Measurements from ENCODE around the gene DDAH2.

DDAH2 gene

GRCh38 chr6:31758281-31758680 lies 29.2 kb upstream of the DDAH2 start:
- no peak for DNase-seq

- no peak for DNase-seq
Observed at GRCh38 chr6:31752739-31753319, 23.7 kb upstream of the DDAH2 start.

DNA sequence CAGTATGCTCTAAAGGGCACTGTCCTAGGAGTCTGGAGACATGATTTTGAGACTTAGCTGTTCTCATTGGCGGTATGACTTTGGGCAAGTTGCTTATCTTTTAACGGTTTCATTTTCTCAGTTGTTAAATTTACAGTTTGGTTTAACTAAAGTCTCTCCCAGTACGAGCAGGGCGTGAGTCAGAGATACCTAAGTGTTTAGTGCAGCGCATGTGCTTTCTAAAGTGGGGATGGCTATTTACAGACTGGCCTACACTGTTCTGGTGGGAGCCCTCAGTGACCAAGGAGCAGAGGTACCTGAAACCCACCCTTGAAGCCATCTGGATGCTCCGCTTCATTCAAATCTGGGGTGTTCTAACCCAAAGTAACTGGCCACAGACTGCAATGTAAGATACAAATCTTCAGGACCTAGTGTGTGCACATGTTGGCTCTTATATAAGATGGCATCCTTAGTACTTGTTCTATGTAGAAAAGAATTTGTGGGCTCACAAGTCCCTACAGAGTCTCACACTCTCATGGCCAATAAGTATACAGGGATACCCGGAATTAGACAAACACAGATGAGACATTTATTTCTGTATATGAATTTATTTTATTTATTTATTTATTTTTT lies 21.4 kb upstream of the DDAH2 start:
- no peak for DNase-seq

- no peak for DNase-seq
Observed at GRCh38 chr6:31749301-31750036, 20.4 kb upstream of the DDAH2 start.

DNA sequence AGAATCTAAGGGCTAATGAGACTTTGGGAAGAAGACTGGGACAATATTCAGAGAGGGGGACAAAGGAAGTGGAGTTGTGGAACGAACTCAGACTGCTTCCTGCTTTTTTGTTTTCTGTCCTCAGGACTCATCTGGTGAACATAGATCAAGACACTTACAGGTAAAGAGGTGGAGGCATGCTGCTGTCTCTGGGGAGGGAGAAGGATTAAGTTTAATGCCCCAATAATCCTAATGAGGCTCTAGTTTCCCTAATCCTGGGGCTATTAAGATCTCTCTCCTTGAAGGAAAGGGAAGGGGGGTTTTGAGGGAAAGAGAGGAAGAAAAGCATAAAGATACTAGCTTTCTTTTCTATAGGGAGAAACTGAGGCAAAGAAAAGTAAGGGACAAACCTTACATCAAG lies 15.3 kb upstream of the DDAH2 start:
- DNase-seq = no peak

DNA sequence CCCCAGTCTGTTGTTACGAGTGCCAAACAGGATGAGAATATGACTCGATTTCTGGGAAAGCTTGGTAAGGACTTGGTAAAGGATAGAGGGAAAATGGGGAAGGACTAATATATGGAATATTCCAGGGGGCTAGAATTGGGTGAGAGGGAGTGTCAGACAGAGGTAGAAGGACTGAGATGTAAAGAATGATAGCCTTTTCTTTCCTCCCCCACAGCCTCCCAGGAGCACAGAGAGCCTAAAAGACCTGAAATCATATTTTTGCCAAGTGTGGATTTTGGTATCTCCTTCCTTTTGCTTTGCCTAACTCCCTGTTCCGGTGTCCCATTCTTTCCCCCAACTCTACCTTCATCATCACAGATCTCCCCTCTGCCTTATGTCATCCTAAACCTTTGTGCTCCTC lies 13.8 kb upstream of the DDAH2 start:
- DNase-seq = no peak

- DNase-seq = no peak
Observed at GRCh38 chr6:31741815-31742214, 12.7 kb upstream of the DDAH2 start.

DNA sequence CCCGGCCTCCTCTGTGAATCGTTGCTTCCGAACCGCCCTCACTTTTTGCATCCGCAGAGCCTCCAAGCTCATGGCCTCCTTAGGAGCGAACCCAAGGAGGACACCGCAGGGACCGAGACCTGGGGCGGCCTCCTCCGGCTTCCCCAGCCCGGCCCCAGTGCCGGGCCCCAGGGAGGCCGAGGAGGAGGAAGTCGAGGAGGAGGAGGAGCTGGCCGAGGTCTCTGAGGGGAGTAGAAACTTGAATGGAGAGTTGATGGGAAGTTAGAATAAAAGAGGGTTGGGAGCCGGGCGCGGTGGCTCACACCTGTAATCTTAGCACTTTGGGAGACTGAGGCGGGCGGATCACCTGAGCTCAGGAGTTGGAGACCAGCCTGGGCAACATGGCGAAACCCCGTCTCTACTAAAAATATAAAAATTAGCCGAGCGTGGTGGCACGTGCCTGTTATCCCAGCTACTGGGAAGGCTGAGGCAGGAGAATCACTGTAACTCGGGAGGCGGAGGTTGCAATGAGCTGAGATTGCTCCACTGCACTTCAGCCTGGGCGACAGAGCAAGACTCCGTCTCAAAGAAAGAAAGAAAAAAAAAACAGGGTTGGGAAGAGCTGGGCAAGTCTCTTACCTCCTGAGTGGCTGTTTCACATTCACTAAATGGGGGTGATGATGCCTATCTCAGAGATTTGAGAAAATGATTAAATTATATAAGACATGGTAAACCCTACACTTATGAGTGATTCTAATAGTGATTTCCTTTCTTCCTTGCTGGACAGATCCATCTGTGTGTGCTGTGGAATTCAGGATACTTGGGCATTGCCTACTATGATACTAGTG lies 11.5 kb upstream of the DDAH2 start:
- no peak for DNase-seq

DNA sequence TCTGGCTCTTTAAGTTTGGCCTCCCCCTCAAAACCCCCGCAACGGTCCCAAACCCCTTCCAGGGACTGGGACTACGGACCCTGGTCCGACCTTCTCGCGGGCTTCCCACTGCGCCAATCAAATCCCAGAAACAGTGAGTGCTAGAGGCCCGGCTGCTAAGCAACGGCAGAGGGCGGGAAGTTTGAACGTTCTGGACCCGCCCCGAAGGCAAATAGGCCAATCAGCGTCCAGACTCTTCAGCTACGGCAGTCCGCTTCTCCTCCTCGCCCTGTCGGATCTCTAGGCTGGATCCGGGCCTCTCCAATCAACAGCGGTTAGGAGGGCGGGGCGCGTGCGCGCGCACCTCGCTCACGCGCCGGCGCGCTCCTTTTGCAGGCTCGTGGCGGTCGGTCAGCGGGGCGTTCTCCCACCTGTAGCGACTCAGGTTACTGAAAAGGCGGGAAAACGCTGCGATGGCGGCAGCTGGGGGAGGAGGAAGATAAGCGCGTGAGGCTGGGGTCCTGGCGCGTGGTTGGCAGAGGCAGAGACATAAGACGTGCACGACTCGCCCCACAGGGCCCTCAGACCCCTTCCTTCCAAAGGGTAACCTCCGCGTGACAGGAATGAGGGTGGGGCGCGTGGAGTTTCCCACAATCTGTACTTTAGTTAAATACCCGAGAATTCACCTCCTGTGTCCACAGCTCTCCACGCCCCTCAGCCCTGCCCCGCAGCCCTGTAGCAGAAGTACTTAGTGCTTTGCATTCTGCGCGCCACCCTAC lies 10.7 kb upstream of the DDAH2 start, which contains the start of gene MSH5:
Gene MSH5 (plus strand): TSS at position 367 of the 758 bp plus-strand sequence. CDS start 462 bp downstream, outside the sequence.
- peak; percentile 95 for DNase-seq

GRCh38 chr6:31737991-31738979 lies 9.2 kb upstream of the DDAH2 start:
- peak; percentile 43 for DNase-seq

DNA sequence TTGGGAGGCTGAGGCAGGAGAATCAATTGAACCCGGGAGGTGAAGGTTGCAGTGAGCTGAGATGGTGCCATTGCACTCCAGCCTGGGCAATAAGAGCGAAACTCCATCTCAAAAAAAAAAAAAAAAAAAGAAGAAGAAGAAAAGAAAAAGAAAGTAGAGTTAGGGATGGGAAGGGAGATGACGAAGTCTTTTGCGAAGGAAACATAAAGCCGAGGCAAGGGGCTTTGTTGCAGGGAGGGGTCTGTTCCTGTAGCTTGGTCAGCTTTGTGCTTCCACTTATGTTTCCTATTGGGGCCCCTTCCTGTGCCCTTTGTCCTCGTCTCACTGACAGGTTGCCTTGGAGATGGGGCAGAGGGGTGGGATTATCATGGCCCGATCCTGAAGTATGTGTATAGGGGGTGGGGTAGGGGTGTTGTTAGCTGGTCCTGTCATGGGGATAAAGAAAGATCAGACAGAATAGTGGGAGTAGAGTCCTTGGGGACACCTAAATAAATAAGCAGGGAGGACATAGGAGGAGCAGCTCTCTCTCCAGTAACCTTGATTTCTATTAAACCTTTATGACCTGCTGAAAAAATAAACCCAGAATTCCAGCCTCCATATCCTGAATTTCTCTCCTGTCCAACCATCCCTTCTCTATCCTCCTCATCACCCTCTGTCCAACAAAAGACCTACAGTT lies 8.4 kb upstream of the DDAH2 start:
- no peak for DNase-seq

- DNase-seq = no peak
Observed at GRCh38 chr6:31736768-31737314, 7.7 kb upstream of the DDAH2 start.

DNA sequence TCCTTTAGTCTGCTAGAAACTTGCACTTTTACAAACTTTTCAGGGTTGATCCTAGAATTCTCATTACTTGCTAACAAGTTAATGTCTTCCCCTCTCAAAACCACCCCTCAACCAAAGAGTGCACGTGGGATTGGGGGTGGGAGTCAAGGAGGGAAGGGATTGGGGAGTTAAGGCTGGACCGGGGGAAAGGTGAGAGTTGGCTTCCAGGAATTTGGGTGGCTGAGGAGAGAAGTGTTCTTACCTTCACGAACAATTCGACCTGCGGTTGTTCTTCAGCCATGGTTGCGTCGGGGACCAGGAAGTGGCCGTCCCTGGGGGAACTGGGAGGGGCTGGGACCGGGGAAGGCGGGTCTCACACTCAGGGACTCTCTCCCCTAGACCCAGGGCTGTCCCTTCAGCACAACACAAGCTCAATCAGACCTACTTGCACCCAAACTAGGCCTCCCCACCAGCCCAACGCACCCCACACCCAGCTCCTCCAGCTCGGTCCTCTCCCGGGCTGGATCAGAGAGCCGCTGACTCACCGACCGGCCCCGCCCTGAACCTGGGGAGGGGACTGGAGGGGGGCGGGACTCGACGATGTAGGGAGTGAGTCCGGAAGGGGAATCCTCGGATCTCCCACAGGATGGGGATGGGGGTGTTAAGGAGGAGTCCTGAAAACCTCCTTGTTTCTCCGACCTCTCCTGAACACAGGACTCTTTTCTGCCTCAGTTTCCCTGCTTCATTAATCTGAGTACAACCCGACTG lies 7.1 kb upstream of the DDAH2 start, which contains the start of gene CLIC1:
Gene CLIC1 (minus strand): TSS at position 510 of the 747 bp plus-strand sequence. CDS start 230 bp downstream, at position 280.
- peak; percentile 79 for DNase-seq

- DNase-seq = peak; percentile 37
Observed at GRCh38 chr6:31734821-31735406, 5.8 kb upstream of the DDAH2 start.

- DNase-seq = no peak
Observed at GRCh38 chr6:31734247-31734820, 5.2 kb upstream of the DDAH2 start.

GRCh38 chr6:31733734-31734133 lies 4.6 kb upstream of the DDAH2 start:
- no peak for DNase-seq

GRCh38 chr6:31732029-31732428 lies 2.9 kb upstream of the DDAH2 start:
- DNase-seq = no peak

DNA sequence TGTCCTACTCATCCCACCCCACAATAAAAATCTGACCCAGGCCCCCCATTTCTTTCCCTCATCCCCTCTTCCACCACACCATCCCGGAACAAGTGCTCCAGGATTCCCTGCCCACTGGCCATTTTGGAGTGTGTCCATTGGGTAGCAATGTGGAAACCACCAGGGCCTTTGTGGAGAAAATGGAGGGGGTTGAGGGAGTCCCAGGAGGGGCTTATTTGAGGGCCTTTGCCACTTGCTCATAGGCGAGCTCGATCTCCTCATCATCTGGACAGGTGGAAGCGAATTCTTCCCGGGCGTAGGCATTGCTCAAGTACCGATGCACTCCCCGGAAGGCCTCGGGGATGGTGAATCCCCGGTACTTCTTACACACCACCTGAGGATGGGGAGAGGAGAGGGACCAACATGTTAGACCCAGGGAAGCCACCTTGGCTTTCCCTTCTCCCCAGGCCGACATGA lies 1.6 kb upstream of the DDAH2 start:
- DNase-seq = no peak

All from activated naive CD4-positive, alpha-beta T cell treated with anti-CD3 and anti-CD28 coated beads, Interleukin-2, amount 50 U/mL, for 16 hours (primary cell).